SIG-M5 treated with dmso at 0.1 percent for 504 hours (cell line): ENCODE measurements around the gene VHLL.
A peak's percentile ranks its signal among the peaks of the same experiment; 100 is the strongest.
"Not testable (repeated sequence)": the region's sequence is repeated elsewhere in the genome, so short reads cannot be mapped to it uniquely, and the experiment has no call there.

Source experiments
- DNase-seq: peaks from one replicate; lab custom pipeline; 2025; ENCODE audit not compliant: unreplicated experiment; lab: John Stamatoyannopoulos, UW

VHLL gene

DNA sequence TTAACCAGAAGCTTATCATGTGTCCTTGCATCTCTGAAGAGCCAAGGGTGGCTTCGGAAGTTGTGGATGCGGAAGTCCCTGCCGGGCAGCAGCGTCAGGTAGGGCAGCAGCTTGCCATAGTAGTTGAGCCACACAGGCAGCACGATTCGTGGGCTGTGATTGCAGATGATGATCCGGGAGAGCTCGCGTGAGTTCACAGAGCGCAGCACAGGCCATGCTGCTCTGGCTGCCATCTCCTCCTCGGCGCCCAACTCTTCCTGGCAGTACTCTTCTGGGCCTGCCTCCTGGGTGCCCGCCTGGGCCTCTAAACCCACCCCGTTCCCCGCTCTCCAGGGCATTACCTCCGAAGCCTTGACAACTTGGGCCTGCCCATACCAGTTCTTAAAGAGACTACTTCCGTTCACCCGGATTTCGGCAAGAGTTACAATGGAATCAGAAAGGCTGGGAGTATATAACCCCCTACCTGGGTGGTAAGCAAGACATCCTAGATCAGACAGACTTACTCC is at the start of gene VHLL:
VHLL (minus strand) TSS at position 456 of the 506 bp plus-strand sequence; CDS start at position 338, 118 bp downstream.
- DNase-seq, result no peak

DNA sequence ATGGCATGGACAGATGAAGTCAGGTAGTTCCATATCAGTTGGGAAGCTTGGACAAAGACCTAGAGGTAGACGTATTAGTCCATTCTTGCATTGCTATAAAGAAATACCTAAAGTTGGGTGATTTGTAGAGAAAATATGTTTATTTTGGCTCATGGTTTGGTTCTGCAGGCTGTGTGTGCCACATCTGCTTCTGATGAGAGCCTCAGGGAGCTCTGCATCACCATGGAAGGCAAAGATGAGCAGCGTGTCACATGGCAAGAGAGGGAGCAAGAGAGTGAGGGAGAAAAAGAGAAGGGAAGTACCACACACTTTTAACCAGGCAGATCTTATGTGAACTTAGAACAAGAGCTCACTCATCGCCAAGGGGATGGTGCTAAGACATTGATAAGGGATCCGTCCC is 48.2 kb upstream of the VHLL start:
- DNase-seq, result no peak

DNA sequence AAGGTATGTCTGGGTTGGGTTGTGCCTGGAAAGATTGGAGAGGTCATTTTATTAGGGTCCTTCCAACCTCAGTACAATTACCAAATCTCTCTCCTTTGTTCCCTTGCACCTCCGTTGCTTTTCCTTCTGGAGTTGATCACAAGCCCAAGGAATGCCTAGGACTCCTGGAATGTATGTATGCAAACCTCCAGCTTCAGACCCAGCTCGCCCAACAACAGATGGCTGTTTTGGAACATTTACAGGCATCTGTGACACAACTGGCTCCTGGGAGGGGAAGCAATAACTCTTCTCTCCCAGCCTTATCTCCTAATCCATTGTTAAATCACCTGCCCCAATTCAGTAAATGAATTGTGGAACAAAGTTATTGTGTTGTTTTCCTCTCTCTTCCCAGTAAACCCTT is 47.5 kb upstream of the VHLL start:
- DNase-seq, result no peak

DNA sequence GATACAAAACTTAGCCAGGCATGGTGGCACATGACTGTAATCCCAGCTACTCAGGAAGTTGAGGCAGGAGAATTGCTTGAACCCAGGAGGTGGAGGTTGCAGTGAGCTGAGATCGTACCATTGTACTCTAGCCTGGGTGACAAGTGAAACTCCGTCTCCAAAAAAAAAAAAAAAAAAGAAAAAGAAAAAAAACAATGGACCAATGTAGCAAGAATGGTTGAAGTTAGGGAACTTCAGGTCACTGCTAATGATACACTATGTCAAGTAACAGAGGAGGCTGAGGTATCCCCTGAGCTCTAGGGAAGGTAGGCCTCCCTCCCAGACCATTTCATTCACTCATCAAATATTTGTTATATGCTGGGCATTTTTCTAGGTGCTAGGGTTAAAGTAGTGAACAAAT is 46.9 kb upstream of the VHLL start:
- not testable (repeated sequence) for DNase-seq

DNA sequence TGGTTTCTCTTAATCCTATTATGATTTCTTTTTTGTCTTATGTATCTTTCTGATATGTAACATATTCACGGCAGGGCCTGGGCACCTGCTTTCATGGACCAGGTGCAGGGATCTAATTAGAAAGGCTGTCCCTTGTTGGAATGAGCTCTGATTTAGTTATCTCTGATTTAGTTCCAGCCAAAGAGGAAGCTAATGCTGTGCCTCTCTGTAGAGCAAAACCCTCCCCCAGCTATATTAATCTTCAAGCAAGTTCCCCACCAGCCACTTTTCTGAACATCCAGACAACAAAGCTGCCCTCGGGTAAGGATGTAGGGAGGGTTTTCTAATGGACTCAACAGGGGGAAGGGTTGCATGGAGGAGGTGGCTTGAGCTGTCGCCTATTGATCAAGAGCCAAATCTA is 45.3 kb upstream of the VHLL start:
- no peak for DNase-seq

DNA sequence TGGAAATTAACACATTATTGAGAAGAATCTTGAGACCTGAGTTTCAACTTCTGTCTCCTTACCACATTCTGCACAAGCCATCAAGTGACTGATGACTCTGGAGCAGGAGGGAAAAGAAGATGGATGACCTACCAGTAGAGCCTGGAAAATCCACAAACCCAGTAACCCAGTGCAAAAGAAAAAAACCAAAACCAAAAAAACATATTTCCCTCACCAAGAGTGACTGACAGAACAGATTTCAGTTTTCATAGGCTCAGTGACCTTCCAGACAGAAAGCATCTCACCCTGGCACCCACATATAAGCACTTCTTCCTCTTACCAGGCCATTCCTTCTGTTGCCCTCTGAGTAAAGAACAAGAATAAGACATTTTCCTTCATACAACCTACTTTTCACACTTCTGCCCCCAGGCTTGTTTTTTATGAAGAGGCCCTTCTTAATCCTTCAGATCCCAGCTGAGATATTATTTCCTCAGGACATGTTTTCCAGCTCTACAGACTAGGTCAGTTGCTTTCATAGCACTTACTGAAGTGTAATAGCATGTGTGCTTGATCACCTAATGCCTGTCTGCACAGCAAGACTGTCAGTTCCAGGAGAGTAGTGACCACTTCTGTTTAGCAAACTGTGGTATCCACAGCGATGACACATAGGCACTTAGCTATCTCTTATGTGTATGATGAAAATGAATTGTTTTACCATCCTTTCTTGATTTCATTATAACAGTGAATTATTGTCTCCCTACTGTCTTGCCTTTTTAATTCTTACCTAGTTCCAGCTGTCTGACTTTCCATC is 43.3 kb upstream of the VHLL start:
- DNase-seq, result no peak

DNA sequence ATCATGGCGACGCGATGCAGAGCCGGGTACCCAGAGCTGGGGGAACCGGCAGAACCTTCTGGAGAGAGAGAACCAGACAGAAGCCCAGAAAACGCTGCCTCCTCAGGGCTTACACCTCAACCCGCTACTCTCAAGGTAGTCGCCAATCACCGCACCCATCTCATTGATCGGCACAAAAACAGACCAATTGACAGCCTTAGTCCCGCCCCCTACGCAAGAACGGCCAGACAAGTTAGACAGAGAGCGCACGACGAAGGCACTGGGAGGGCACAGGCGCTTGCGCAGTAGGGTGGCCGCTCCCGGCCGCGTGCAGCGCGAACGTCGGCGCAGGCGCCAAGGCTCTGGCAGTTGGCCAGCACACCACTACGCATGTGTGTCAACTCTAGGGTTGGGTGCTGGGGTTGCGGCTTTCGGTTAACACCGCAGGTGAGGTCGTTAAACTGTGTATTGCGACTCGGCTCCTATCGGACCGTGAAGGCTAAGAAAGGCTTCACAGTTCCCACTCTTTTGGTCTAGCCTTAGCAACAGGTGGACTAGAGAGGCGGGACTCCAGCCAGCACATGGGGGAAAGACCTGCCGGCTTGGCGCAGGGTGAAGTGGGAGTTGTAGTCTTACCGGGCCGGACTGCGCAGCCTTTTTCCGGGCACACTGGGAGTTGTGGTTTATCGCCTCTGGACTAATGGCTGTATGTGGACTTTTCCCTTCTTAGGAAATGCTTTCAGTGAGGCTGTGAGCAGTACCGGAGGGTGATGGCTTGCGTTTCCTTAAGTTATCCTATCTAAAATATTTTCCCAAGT is 39.3 kb upstream of the VHLL start, which contains the start of the genes CCT3 and TSACC:
CCT3 (minus strand) TSS at position 113 of the 797 bp plus-strand sequence; CDS start at position 5, 108 bp downstream.
TSACC (plus strand) TSS at position 347 of the 797 bp plus-strand sequence. CDS start 1,232 bp downstream, outside the sequence.
- DNase-seq, result peak; percentile 100

DNA sequence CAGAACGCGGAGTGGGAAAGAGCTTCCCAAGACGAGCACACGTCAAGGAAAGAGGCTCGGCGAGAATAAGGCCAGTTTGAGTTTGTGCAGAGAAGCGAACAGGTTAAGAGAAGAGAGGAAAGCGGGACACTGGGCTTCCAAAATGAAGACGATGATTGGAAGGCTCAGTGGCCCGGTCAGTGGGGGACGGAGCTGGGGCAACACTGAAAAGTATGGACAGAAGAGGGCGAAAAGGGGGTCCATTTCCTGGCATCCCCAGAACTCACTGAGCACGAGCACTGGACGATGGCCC is 38.7 kb upstream of the VHLL start:
- DNase-seq, result no peak

DNA sequence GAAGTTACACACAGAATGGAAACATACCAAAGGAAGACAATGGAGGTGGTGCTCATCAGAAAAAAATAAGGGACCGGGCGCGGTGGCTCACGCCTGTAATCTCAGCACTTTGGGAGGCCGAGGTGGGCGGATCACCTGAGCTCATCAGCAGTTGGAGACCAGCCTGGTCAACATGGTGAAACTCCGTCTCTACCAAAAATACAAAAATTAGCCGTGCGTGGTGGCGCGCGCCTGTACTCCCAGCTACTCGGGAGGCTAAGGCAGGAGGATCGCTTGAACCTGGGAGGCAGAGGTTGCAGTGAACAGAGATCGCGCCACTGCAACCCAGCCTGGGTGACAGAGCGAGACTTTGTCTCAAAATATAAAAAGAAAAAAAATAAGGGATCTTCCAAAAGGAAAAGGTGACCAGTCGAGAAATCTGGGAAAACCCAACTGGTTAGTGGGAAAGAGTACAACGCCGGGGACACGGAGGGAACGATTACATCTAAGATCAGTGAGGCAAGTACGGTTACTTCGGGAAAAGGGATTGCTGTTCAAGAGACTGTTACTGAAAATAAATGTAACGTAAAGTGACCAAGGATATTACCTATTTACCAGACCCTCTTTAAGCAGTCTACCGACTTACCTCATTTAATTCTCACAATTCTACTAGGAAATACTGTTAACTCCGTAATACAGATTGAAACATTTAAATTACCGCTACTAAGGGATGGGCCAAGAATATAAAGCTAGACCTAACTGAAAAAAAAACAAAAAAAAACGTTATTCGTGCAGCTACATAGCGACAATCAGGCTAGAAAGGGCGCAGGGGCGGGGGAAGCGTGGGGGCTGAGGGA is 38.2 kb upstream of the VHLL start:
- peak; percentile 53 for DNase-seq

DNA sequence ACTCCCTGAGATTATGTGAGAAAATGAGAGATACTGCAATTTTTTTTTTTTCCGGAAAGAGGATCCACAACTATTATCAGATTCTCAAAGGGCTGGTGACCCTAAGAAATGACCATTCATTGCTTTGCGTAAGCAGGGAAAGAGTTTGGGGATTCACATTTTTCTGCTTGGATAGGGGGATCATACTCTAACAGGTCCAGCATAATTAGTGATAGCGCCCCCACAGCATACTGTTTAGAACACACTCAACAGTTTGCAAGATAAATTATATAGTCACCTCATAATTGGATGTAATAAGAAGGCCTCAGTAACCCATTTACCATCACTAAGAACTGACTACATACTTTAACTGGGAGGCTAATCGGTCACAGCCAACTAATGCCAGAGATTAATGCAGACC is 37.1 kb upstream of the VHLL start:
- DNase-seq, result peak; percentile 37

DNA sequence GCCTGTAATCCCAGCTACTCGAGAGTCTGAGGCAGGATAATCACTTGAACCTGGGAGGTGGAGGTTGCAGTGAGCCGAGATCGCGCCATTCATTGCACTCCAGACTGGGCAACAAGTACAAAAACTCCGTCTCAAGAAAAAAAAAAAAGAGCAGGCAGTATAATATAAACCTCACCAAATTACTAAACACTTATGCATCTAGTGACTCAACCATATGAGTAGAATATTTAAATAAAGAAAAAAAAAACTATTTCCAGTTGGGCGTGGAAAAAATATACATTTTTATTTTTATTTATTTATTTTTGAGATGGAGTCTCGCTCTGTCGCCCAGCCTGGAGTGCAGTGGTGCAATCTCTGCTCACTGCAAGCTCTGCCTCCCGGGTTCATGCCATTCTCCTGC is 24.1 kb upstream of the VHLL start:
- not testable (repeated sequence) for DNase-seq

DNA sequence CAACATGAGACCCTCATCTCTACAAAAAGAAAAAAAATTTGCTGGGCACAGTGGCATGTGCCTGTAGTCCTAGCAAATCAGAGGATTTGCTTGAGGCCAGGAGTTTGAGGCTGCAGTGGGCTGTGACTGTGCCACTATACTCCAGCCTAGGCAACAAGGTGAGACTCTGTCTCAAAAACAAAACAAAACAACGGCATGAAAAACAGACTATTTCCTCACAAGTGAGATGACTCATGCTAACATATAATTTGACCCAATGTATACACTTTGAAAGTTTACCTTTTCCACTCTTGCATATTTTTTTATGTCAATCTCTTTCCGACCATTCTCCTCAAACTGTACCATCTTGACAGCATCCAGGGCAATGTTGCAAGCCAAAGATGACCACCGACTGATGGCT is 21.5 kb upstream of the VHLL start:
- no peak for DNase-seq

DNA sequence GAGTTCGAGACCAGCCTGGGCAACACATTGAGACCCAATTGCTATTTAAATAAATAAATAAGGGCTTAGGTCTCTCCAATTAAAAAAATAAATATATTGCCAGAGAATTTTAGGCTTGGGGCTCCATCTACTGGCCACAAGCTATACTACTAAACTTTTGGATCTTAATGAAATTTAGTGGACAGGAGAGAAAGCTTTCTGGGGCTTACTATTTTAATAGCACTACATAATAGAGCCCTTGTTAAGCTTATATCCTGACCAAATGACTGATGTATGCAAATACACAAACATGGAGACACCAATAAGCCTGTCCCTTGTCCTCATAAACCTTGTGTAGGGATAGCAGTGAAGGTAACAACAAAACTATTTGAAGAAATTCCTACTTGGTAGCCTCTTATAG is 20.6 kb upstream of the VHLL start:
- DNase-seq, result peak; percentile 17

DNA sequence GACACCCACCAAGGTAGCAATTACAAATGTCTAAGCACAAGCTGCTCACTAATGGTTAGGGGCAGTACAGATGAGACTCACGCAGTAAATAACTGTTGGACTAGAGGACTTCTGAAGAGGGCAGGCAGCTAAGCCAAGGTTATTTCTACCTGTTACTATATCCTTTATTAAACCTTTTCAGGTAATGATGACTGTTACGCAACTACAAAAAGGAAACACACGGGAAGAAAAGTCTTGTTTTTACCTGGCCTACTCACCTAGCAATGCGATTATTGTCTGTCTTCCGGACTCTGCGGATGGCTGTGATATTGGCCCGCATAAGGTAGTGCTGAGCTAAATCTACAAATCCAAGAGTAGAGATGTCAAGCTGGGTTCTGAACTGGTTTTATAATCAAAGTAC is 17.8 kb upstream of the VHLL start:
- DNase-seq, result no peak

DNA sequence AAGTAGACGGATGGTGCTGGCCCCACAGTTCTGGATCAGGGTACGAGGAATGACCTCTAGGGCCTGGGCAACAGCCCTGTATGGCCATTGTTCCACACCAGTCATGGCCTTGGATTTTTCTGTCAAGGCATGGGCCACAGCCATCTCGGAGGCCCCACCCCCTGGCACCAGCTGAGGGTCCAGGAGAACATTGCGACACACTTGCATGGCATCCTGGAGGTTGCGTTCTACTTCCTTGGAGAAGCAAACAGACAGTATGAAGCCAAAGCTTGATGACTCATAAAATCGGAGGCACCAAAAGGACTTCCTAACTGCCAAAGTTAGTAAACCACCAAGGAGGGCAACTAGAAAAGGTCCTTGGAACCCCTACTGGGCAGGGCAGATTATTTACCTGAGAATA is 11.9 kb upstream of the VHLL start:
- DNase-seq, result peak; percentile 58

DNA sequence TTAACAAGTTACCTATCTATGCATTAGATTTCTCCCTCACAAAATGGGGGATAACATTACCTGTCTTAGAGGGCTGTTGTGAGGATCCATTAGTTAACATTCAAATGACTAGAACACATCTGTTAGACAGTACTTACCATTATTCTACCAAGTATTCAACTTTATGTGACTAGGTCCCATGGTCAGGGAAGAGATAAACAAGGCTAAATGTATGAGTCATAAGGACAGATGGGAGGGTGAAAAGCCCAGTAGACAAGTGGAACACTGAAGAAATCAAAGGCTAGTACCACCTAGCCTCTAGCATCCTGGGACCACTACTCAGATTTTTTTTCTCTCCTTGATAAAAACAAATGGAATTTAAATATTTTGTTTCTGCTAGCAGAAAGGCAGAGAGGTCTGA is 9.0 kb upstream of the VHLL start:
- DNase-seq, result no peak

DNA sequence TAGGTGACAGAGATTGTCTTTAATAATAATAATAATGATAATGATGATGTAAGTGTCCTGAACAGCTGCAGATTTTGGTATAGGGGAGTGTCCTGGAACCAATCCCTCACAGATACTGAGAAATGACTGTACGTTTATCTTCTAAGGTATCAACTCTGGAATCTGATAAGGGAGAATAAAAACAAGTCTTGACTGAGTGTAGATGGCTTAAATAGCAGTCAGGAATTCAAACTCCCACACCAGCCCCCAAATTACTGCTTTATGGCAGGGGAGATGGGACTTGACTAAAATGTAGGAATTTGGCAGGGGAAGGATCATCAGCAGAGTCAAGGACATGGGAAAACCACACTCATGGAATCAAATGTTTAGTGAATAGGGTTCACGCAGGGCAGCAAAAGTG is 6.1 kb upstream of the VHLL start:
- no peak for DNase-seq

DNA sequence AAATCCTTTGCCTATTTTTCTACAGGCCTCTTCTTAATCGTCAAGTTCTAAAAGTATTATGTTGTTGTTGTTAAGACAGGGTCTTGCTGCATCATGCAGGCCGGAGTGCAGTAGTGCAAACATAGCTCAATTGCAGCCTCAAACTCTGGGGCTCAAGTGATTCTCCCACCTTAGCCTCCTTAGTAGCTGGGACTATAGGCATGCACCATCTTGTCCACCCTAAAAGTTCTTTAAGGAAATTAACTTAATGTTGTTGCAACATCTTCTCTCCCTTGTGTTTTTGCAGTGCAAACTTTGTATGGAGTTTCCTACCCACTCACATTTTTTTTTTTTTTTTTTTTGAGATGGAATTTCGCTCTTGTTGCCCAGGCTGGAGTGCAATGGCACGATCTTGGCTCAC is 4.1 kb upstream of the VHLL start:
- DNase-seq, result no peak

DNA sequence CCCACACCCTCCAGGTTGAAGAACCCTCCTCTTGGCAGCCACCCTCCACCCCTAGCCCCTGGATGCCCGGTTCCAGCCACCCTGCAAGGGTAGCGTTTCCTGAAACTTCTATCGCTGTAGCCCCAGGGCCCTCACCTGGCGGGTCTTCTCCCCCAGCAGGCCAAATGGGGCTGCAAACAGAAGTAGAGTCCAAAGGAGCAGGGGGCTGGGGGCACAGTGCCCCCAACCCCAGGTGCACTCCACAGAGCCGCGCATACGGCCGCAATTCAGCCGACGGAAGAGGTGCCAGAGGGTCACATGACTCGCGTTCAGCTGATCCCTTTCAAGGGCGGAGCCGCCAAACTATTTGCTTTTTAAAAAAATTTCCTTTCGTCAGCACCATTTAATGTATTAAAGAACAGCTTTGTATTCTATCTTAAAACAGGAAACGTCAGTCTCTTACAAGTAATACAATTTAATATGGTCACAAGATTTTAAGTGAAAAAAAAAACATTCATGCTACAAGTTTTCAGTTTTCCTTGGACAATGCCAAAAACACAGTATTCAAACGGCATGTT is 3.6 kb downstream of the VHLL start, which contains the start of gene GLMP:
GLMP (minus strand) TSS at position 289 of the 557 bp plus-strand sequence; CDS start at position 255, 34 bp downstream.
- DNase-seq, result peak; percentile 22

DNA sequence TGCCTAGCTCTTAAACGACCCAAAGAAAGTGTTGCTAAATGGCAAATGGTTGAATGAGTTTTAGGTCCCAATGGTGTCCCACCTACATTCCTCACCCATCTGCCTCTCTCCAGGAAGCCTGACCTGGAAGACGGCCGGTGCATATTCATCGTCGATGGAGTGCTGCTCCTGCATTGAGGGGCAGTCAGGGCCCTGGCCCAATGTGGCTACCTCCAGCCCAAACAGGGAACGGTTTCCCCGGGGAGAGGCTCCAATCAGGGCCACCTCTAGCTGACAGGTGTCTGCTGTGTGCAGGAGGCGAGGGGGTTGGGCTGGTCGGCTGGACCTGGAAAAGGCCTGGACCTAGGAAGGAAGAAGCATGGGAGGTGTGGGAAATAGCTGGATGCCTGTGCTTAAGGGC is 5.2 kb downstream of the VHLL start:
- DNase-seq, result no peak

DNA sequence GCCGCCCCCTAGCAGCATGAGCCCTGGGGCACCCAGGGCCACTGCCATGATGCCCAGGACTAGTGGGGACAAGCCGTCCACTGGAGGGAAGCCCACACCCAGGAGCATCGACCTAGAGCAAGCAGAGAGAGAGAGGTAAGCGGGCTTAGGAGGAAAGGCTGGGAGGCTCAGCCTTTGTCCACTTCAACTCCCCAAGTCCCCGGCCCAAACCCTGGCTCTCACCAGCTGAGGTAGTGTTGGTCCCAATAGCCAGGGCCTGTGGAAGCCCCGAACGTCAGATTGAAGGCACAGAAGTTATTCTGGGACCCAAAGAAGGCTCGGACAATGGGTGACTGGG is 6.0 kb downstream of the VHLL start:
- DNase-seq, result no peak
